ENCODE results near the gene INTS7.

INTS7 gene, protein sequence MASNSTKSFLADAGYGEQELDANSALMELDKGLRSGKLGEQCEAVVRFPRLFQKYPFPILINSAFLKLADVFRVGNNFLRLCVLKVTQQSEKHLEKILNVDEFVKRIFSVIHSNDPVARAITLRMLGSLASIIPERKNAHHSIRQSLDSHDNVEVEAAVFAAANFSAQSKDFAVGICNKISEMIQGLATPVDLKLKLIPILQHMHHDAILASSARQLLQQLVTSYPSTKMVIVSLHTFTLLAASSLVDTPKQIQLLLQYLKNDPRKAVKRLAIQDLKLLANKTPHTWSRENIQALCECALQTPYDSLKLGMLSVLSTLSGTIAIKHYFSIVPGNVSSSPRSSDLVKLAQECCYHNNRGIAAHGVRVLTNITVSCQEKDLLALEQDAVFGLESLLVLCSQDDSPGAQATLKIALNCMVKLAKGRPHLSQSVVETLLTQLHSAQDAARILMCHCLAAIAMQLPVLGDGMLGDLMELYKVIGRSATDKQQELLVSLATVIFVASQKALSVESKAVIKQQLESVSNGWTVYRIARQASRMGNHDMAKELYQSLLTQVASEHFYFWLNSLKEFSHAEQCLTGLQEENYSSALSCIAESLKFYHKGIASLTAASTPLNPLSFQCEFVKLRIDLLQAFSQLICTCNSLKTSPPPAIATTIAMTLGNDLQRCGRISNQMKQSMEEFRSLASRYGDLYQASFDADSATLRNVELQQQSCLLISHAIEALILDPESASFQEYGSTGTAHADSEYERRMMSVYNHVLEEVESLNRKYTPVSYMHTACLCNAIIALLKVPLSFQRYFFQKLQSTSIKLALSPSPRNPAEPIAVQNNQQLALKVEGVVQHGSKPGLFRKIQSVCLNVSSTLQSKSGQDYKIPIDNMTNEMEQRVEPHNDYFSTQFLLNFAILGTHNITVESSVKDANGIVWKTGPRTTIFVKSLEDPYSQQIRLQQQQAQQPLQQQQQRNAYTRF

DNA sequence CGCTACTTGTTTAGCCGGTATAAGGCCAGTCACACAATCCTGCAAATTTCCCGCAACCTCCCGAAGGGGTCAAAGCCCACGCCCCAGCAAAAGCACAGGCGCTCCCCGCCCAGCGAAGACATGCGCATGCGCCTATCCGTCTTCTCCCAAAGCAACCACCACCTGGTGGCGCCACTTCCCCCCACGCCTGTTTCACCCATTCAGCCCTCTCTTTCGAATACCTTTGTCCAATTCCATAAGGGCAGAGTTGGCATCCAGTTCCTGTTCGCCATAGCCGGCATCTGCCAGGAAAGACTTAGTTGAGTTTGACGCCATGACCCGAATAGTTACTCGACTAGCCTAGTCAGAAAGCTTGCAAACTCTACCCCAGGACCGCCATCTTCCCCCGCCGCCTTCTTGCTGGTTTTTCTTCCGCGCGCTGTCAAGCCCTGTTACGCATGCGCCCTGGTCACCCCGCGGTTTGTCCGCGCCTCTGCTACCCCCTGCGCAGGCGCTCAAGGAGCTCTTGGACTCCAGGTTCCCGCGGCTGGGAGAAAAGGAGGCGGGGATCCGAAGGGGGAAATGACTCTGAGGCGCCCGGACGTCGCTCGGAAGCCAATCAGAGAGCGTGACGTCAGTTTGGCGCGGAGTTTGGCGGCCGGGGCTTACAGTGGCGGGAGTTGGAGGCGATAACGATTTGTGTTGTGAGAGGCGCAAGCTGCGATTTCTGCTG lies at the start of gene INTS7, which contains the start of gene DTL:
INTS7 (minus strand) TSS at position 435 of the 712 bp plus-strand sequence; CDS start at position 315, 120 bp downstream.
DTL (plus strand) TSS at position 626 of the 712 bp plus-strand sequence. CDS start 143 bp downstream, outside the sequence.
- peak; percentile 99 for DNase-seq

DNA sequence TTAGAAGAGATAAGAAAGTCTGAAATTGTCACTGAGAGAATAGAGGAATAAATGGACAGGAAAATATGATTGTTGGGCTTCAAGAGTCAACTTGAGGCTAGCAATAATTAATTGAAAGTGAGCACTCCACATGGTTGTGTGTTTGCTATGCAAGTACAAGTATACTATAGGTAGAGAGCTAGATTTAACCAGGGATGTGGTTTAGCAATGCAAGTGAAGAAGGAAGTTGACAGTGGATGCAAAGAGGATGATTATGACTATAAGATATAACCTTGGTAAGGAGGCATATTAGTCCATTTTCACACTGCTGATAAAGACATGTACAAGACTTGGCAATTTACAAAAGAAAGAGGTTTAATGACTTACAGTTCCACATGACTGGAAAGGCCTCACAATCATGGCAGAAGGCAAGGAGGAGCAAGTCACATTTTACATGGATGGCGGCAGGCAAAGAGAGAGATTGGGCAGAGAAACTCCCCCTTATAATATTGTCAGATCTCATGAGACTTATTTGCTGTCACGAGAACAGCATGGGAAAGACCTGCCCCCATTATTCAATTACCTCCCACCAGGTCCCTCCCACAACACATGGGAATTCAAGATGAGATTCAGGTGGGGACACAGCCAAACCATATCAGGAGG lies 47.5 kb upstream of the INTS7 start:
- no peak for DNase-seq

DNA sequence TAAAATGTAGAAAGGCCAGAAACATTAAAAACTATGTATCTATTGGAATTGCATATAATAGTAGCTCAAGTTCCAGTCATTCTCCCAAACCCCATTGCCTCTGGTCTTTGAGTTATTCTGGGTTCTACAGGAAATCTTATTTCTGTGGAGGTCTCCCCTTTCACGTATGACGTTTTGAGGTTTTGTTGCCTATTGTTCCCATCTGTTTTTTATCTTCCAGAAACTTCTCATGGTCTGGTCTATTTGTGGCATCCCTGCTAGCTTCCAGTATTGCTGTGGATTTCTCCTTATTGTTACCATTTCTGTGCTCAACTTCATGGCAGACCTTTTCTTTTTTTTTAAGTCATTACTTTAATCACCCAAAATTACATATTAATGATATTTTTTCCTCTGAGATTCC lies 43.5 kb upstream of the INTS7 start:
- no peak for DNase-seq

- DNase-seq, result no peak
These were observed 41.7 kb upstream of the INTS7 start for GRCh38 chr1:212077028-212077427.

DNA sequence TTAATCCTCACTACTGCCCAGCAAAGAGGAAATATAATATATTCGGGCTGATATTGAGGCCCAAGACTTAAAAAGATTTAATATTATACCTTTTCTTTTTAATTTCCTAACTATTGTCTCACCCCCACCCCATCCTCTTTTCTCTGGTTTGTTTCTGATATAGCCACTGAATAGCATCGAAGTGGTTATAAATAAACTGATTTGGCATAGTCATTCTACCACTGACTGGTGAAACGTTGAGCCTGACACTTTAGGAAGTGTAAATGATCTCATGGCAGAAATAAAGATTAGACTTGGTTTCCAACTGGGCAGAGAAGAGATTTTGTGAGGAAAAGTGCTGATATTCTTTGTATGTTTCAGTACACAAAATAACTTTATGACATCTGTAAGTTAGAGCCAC lies 39.5 kb upstream of the INTS7 start:
- DNase-seq, result no peak

DNA sequence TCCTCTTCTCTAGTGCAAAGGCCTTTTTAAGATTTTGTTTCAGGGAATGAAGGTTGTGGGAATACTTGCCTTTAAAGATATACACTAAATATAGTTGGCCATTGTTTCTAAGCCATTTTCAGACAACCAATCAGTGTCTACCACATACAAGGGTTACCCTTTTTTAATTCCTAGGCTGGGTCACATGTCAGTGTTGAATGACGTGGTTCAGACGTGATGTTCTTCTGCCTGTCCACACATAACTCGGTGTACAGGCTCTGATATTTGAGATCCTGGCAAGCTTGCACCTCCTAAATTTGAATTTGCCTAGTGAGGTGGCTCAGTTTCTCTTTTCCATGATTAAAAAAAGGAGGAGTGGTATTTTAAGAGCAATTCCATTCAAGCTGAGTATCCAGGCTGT lies 39.0 kb upstream of the INTS7 start:
- no peak for DNase-seq

- DNase-seq, result no peak
These were observed 38.1 kb upstream of the INTS7 start for GRCh38 chr1:212073490-212073889.

DNA sequence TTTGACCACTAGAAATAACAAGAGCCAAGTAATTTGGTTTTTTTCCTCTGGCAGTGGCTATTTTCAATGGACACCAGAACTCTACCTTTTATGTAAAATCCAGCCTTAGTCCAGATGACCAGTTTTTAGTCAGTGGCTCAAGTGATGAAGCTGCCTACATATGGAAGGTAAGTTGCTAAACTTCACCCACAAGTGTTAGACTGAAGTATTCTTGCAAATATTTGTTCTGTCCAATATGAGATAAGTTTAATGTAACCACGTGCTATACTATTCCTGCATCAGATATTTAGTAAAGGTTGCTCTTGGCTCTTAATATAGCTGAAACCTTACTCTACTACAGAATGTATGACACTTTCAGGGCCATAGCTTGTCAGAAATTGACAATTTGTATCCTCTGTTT lies 36.7 kb upstream of the INTS7 start:
- no peak for DNase-seq

DNA sequence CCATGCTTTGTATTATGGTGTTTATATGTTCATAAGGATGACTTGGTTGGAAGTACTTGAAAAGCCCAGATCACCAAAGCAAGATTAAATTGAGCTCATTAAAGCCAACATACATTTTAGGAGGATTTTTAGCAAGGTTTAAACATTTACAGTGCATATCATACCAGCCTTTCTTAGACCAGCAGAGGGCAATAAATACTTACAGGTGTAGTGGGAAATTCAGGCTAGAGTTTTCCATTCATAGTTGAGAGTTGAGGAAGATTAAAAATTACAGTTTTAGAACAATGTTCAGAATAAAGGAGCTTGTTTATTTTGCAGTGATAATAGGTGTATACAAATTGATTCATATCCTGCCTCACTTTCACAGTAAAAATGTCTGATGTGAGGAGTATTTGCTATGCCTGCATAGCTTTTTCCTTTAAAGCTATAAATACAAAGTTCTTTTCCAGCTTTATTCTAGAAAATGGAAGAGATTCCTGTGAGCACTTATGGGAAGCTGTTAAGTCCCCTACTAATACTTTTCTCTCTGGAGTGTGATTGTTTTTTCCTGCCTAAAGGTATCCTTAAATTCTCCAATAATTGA lies 35.5 kb upstream of the INTS7 start:
- peak; percentile 46 for DNase-seq

- no peak for DNase-seq
These were observed 32.4 kb upstream of the INTS7 start for GRCh38 chr1:212067787-212068186.

DNA sequence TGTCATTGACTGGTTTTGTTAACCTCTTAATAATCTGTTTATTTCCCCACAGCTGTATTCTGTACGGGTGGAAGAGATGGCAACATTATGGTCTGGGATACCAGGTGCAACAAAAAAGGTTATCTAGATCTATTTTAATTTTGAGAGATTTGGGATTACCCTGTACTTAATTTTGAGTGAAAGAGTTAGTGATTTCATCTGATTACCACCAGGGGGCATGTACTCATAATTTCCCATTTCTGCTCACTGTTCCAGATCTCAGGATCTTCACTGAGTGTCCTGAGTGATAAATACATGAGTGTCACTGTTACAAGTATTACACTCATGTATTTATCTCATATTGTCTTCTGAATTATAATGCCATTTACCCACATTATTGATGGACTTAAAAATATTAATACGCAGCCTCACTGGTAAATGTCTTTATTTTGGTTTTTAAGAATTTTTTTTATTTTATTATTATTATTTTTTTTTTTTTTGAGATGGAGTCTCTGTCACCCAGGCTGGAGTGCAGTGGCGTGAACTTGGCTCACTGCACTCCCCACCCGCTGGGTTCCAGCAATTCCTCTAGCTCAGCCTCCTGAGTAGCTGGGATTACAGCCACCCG lies 27.6 kb upstream of the INTS7 start:
- peak; percentile 33 for DNase-seq

DNA sequence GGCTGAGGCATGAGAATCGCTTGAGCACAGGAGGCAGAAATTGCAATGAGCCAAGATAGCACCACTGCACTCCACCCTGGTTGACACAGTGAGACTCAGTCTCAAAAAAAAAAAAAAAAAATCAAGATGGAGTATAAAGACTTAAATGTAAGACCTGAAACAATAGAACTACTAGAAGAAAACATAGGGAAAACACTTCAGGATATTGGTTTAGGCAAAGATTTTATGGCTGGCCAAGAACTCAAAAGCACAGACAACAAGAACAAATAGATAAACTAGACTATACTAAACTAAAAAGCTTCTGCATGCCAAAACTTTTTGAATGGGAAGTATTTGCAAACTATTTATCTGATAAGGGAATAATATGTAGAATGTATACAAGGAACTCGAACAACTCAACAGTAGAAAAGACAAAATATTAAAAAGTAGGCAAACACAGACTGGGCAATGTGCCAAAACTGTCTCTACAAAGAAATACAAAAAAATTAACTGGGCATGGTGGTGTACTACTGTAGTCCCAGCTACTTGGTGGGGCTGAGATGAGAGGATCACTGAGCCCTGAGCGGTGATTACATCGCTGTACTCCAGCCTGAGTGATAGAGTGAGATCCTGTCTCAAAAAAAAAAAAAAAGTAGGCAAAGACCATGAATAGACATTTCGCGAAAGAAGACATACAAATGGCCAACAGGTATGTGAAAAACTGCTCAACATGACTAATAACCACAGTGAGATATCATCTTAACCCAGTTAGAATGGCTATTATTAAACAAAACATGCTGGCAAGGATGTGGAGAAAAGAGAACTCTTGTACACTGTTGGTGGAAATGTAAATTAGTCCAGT lies 25.5 kb upstream of the INTS7 start:
- DNase-seq, result no peak

- no peak for DNase-seq
These were observed 20.0 kb upstream of the INTS7 start for GRCh38 chr1:212055333-212055732.

DNA sequence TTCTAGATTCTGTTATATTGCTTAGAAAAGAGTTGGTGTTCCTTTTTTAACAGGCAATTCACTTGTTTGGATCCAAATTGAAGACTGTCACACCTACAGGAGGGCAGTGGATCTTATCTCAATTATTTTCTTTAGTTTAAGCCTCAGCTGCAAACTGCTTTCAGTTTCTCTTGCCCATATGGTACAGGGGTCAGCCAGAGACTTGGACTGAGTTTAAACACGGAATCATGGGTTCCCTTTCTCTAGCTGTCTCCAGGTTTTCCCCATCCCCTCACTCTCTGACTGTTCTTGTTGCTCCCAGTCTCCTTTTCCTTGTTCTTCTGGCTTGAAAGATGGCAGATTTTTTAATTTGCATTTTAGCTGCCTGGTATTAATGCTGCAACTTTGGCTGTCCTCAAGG lies 18.6 kb upstream of the INTS7 start:
- no peak for DNase-seq

DNA sequence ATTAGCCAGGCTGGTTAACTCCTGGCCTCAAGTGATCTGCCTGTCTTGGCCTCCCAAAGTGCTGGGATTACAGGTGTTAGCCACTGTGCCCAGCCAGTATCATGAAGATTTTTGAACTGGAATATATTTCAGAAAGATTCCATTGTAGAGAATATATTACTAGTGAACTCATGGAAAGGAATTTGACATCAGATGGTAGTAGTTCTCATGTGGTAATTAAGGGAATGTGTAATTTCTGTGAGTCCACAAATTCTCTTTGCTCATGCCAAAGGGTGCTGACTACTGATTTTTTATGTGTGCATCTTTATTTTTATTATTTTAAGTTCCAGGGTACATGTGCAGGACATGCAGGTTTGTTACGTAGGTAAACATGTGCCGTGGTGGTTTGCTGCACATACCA lies 10.6 kb upstream of the INTS7 start:
- DNase-seq, result no peak

GRCh38 chr1:212044851-212045250 lies 9.5 kb upstream of the INTS7 start:
- DNase-seq, result no peak

DNA sequence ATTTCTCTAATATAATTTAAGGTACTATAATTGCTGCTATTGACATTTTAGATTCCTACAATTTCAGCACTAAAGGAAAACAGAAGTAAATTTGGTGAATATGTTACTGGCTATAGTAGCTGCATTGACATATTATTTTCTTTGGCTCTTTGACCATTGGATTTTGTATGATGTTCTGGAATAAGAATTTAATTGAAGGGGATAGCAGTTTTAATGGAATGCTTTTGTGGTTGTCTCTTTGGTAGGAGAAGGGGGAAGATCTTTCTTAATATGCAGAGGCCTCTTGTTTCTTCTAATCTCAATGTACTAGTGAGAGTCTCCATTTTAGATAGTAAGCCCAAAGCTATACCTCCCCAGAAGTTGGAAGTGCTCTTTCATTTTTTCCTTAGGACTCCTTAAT lies 7.1 kb upstream of the INTS7 start:
- DNase-seq, result no peak

DNA sequence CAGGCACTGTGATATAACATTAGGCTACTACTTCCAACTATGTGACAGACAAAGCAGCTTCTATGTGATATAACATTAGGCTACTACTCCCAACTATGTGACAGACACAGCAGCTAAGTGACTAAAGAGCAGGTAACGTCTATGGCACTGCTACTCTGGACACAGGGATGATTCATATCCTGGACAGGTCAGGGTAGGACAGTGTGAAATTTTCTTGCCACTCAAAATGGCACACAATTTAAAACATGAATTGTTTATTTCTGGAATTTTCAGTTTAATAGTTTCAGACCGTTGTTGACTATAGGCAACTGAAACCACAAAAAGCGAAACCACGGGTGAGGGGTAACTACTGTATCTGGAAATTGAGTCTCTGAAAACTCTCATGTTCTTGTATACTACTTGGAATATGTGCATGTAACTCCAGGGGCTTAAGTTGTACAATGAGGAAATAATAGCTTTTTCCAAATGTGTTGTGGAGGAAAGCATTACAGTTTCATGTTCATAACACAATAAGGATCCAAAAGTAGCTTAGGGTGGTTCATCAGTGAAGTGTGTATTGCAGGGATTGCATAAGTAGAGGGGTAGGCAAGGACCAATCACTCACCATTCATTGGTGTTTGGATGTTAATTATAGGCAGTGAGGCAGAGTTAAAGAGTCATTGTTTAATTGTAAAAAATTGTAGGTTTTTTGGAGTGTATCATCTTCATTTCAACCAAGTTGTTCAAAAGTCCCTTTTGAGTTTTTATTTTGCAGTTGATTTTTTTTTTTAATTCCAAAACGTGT lies 5.5 kb upstream of the INTS7 start:
- DNase-seq, result no peak

DNA sequence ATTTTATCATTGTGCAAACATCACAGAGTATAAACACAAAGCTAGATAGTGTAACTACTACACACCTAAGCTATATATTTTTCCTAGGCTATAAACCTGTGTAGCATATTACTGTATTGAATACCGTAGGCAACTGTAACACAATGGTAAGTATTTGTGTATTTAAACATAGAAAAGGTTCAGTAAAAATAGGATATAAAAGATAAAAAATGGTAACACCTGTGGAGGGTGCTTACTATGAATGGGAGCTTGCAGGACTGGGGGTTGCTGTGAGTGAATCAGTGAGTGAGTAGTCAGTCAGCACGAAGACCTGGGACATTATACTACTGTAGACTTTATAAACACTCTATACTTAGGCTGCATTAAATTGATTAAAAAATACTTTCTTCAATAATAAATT lies 4.3 kb upstream of the INTS7 start:
- no peak for DNase-seq

GRCh38 chr1:212037900-212038299 lies 2.5 kb upstream of the INTS7 start:
- no peak for DNase-seq

Data from DMS79 treated with DMSO at 0.1 percent for 48 hours (cell line).